Measurements from ENCODE around the gene CPLX1.
"Not testable (repeated sequence)": the region's sequence is repeated elsewhere in the genome, so short reads cannot be mapped to it uniquely, and the experiment has no call there.

The CPLX1 gene

GRCh38 chr4:813900-814299, 12.0 kb downstream of the CPLX1 start:
- no peak for DNase-seq (ENCODE audit: extremely low spot score)
- ChIA-PET POLR2A (interaction anchor here (1.0 kb wide), 1 partner anchor 12 kb away, joined by 3 read pairs; the partner anchor contains the start of gene CPLX1), CTCF (no interaction called here)
- TF ChIP-seq FOXK2 (IDR thresholded peaks at IDR 0.05) (no peak), NFRKB (IDR thresholded peaks at IDR 0.05) (no peak), SP1 (IDR thresholded peaks at IDR 0.05) (no peak), FOXM1 (IDR thresholded peaks at IDR 0.05; ENCODE audit: borderline replicate concordance) (no peak), TARDBP (IDR thresholded peaks at IDR 0.05) (no peak), L3MBTL2 (conservative IDR thresholded peaks at IDR 0.05) (no peak), ZNF384 (IDR thresholded peaks at IDR 0.05) (no peak), SUZ12 (IDR thresholded peaks at IDR 0.05) (no peak), LEF1 (IDR thresholded peaks at IDR 0.05; ENCODE audit: borderline replicate concordance) (no peak), CTBP1 (IDR thresholded peaks at IDR 0.05; ENCODE audit: borderline replicate concordance) (no peak), FOXA1 (IDR thresholded peaks at IDR 0.05) (no peak), ARNT (IDR thresholded peaks at IDR 0.05) (no peak), HDGF (IDR thresholded peaks at IDR 0.05; ENCODE audit: borderline replicate concordance) (no peak), PKNOX1 (IDR thresholded peaks at IDR 0.05) (no peak), BHLHE40 (IDR thresholded peaks at IDR 0.05; ENCODE audit: borderline replicate concordance) (no peak), ELF4 (IDR thresholded peaks at IDR 0.05) (no peak)

- ChIA-PET CTCF (no interaction called here), POLR2A (no interaction called here)
- no peak for DNase-seq (ENCODE audit: extremely low spot score)
- TF ChIP-seq PKNOX1 (IDR thresholded peaks at IDR 0.05) (no peak), TARDBP (IDR thresholded peaks at IDR 0.05) (no peak), L3MBTL2 (conservative IDR thresholded peaks at IDR 0.05) (no peak), FOXM1 (IDR thresholded peaks at IDR 0.05; ENCODE audit: borderline replicate concordance) (no peak), BHLHE40 (IDR thresholded peaks at IDR 0.05; ENCODE audit: borderline replicate concordance) (no peak), ARNT (IDR thresholded peaks at IDR 0.05) (no peak), FOXA1 (IDR thresholded peaks at IDR 0.05) (no peak), HDGF (IDR thresholded peaks at IDR 0.05; ENCODE audit: borderline replicate concordance) (no peak), SUZ12 (IDR thresholded peaks at IDR 0.05) (no peak), NFRKB (IDR thresholded peaks at IDR 0.05) (no peak), LEF1 (IDR thresholded peaks at IDR 0.05; ENCODE audit: borderline replicate concordance) (no peak), ELF4 (IDR thresholded peaks at IDR 0.05) (no peak), FOXK2 (IDR thresholded peaks at IDR 0.05) (no peak)
These were observed 16.9 kb downstream of the CPLX1 start for GRCh38 chr4:808860-809570.

GRCh38 chr4:807792-808191, 18.1 kb downstream of the CPLX1 start:
- no peak for DNase-seq (ENCODE audit: extremely low spot score)
- TF ChIP-seq HDGF (IDR thresholded peaks at IDR 0.05; ENCODE audit: borderline replicate concordance) (no peak), PKNOX1 (IDR thresholded peaks at IDR 0.05) (no peak), ELF4 (IDR thresholded peaks at IDR 0.05) (no peak), ZNF384 (IDR thresholded peaks at IDR 0.05) (no peak), SUZ12 (IDR thresholded peaks at IDR 0.05) (no peak), NFRKB (IDR thresholded peaks at IDR 0.05) (no peak), SP1 (IDR thresholded peaks at IDR 0.05) (no peak), FOXK2 (IDR thresholded peaks at IDR 0.05) (no peak), L3MBTL2 (conservative IDR thresholded peaks at IDR 0.05) (no peak), BHLHE40 (IDR thresholded peaks at IDR 0.05; ENCODE audit: borderline replicate concordance) (no peak), ARNT (IDR thresholded peaks at IDR 0.05) (no peak), FOXA1 (IDR thresholded peaks at IDR 0.05) (no peak), TARDBP (IDR thresholded peaks at IDR 0.05) (no peak), CTBP1 (IDR thresholded peaks at IDR 0.05; ENCODE audit: borderline replicate concordance) (no peak), LEF1 (IDR thresholded peaks at IDR 0.05; ENCODE audit: borderline replicate concordance) (no peak)
- ChIA-PET POLR2A (no interaction called here), CTCF (no interaction called here)

GRCh38 chr4:806979-807378, 18.9 kb downstream of the CPLX1 start:
- POLR2A ChIA-PET; CTCF ChIA-PET; DNase-seq (ENCODE audit: extremely low spot score): not testable (repeated sequence)

GRCh38 chr4:804804-805203, 21.1 kb downstream of the CPLX1 start:
- ChIA-PET POLR2A (no interaction called here), CTCF (no interaction called here)
- TF ChIP-seq ELF4 (IDR thresholded peaks at IDR 0.05) (no peak), SP1 (IDR thresholded peaks at IDR 0.05) (no peak), FOXA1 (IDR thresholded peaks at IDR 0.05) (no peak), PKNOX1 (IDR thresholded peaks at IDR 0.05) (no peak), SUZ12 (IDR thresholded peaks at IDR 0.05) (no peak), NFRKB (IDR thresholded peaks at IDR 0.05) (no peak), ARNT (IDR thresholded peaks at IDR 0.05) (no peak), BHLHE40 (IDR thresholded peaks at IDR 0.05; ENCODE audit: borderline replicate concordance) (no peak), TARDBP (IDR thresholded peaks at IDR 0.05) (no peak), HDGF (IDR thresholded peaks at IDR 0.05; ENCODE audit: borderline replicate concordance) (no peak)
- no peak for DNase-seq (ENCODE audit: extremely low spot score)

- no peak for TF ChIP-seq ELF4 (IDR thresholded peaks at IDR 0.05)
- TF ChIP-seq BHLHE40 (IDR thresholded peaks at IDR 0.05; ENCODE audit: borderline replicate concordance), result no peak
- no peak for TF ChIP-seq LEF1 (IDR thresholded peaks at IDR 0.05; ENCODE audit: borderline replicate concordance)
- TF ChIP-seq FOXK2 (IDR thresholded peaks at IDR 0.05), result no peak
- TF ChIP-seq NFRKB (IDR thresholded peaks at IDR 0.05), result no peak
- TF ChIP-seq L3MBTL2 (conservative IDR thresholded peaks at IDR 0.05), result no peak
- TF ChIP-seq ARNT (IDR thresholded peaks at IDR 0.05), result no peak
- no peak for TF ChIP-seq PKNOX1 (IDR thresholded peaks at IDR 0.05)
- TF ChIP-seq HDGF (IDR thresholded peaks at IDR 0.05; ENCODE audit: borderline replicate concordance), result no peak
- no peak for TF ChIP-seq TARDBP (IDR thresholded peaks at IDR 0.05)
- TF ChIP-seq FOXM1 (IDR thresholded peaks at IDR 0.05; ENCODE audit: borderline replicate concordance), result no peak
- no peak for TF ChIP-seq SUZ12 (IDR thresholded peaks at IDR 0.05)
- no peak for TF ChIP-seq CTBP1 (IDR thresholded peaks at IDR 0.05; ENCODE audit: borderline replicate concordance)
- no peak for TF ChIP-seq ZNF384 (IDR thresholded peaks at IDR 0.05)
- TF ChIP-seq SP1 (IDR thresholded peaks at IDR 0.05), result no peak
- TF ChIP-seq FOXA1 (IDR thresholded peaks at IDR 0.05), result no peak
- DNase-seq (ENCODE audit: extremely low spot score), result no peak
- ChIA-PET CTCF (no interaction called here), POLR2A (no interaction called here)
These were observed 22.0 kb downstream of the CPLX1 start for GRCh38 chr4:803884-804283.

All from HEK293T (cell line).